ENCODE data around the gene KLK4.
"Not testable (repeated sequence)": the region's sequence is repeated elsewhere in the genome, so short reads cannot be mapped to it uniquely, and the experiment has no call there.

The KLK4 gene

GRCh38 chr19:50912727-50913716 lies 1.8 kb upstream of the KLK4 start:
- DNase-seq (ENCODE audit: low spot score): no peak

- DNase-seq (ENCODE audit: low spot score): no peak
Observed at GRCh38 chr19:50912102-50912599, 956 bp upstream of the KLK4 start.

DNA sequence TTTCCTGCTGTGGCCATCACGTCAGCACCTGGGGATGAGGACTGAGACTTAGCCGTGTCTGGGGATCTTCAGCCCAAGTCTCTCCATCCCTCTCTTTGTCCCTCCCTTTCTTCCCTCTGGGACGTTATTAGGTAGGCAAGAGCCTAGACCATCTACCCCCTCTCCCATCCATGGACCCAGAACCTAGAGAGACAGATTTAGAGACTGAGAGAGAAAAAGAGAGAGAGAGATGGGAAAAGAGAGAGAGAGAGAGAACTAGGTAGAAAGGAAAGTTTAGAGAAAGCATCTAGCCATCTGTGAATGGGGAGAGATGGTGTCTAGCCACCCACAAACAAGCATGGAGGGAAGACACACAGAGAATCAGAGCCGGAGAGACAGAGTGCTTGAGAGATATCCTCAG lies 473 bp downstream of the KLK4 start:
- no peak for DNase-seq (ENCODE audit: low spot score)

DNA sequence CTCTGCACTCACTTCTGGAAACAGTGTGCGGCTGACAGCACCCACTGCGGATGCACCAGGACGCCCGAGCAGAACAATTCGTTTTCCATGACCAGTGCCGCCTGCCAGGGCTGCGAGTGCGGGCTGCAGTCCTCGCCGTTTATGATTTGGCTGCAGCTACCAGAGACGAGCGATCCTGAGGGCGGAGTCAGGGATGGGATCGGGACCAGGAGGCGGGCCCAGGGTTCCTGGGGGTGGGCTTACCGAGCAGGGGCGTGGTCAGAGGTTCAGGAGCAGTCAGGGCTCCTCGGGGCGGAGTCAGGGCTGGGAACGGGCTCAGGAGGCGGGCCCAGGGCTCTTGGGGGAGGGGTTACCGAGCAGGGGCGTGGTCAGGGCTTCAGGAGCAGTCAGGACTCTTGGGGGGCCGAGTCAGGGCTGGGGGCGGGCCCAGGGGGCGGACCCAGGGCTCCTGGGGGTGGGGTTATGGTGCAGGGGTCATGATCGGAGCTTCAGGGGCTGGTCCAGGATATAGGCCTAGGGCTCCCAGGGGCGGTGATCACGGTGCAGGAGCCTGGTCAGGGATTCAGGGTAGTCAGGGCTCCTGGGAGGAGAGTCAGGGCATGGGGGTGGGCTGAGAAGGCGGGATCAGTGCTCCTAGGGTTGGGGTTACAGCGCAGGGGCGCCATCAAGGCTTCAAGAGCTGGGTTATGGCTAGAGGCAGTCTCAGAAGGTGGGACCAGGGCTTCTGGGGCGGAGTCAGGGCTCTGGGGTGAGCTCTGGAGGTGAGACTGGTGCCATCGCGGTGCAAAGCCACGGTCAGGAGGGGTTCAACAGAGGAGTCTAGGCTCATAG lies 1.7 kb downstream of the KLK4 start:
- no peak for DNase-seq (ENCODE audit: low spot score)

- DNase-seq (ENCODE audit: low spot score): no peak
Observed at GRCh38 chr19:50908336-50908735, 2.9 kb downstream of the KLK4 start.

- DNase-seq (ENCODE audit: low spot score): no peak
Observed at GRCh38 chr19:50906217-50906616, 5.0 kb downstream of the KLK4 start.

DNA sequence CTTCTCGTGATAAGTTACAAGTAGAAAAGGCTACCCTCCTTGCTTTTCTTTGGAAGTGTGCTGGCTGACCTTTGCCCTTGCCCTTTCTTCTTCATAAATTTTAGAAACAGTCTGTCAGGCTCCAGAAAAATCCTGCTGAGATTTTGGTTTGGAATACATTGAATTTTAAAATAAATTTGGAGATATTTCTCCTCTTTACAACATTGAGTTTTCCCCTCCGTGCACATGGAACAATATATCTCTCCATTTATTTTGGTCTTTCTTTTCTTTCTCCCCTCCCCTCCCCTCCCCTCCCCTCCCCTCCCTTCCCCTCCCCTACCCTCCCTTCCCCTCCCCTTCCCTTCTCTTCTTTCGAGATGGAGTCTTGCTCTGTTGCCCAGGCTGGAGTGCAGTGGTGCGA lies 8.6 kb downstream of the KLK4 start:
- DNase-seq (ENCODE audit: low spot score): no peak

DNA sequence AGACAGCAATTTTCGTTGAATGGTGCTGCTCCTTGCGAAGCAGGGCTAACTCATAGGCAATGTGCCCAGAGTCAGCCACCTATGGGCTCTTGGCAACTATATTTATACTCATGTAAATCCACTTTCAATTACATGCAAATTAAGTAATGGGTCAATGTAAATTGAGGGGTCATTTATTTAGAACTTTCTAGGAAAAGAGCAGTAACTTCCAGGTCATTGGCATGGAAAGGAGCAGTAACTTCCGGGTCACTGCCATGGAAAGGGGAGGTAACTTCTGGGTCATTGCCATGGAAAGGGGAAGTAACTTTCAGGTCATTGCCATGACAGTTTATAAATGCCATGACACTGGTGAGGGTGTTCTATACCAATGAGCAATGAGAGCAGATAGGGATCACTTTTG lies 11.6 kb downstream of the KLK4 start:
- no peak for DNase-seq (ENCODE audit: low spot score)

DNA sequence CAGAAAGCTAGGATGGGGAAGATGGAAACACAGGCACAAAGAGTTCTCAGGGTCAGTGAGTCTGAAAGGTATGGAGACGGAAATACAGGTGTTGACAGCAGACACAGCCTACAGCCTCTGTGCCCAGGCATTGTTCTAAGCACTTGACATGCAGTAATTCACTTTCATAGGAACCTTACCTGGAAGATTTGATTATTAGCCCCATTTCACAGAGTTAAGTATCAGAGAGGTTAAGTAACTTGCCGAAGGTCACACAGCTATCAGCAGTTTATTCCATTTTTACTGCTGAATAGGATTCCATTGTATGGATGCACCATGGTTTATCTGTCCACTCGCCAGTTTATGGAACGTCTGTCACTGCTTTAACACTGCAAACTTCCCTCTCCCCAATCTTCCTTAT lies 13.2 kb downstream of the KLK4 start:
- DNase-seq (ENCODE audit: low spot score): no peak

GRCh38 chr19:50897612-50898011 lies 13.6 kb downstream of the KLK4 start:
- DNase-seq (ENCODE audit: low spot score): no peak

DNA sequence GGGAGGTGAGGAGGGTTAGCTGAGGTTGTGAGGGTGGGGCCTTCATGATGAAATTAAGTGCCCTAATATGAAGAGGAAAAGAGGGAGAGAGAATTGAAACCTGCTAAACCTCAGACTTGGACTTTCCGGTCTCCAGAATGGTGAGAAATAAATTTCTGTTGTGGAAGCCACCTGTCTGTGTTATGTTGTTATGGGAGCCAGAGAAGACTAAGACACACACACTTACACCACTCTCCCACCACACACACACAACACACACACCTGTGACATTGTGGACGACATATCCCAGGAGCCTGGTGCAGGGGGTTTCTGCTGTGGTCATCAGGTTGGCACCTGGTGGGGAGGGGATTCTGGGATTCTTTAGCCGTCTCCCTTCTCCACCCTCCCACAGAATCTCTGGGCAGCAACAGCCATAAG lies 14.0 kb downstream of the KLK4 start:
- no peak for DNase-seq (ENCODE audit: low spot score)

- no peak for DNase-seq (ENCODE audit: low spot score)
Observed at GRCh38 chr19:50896591-50897190, 14.5 kb downstream of the KLK4 start.

- not testable (repeated sequence) for DNase-seq (ENCODE audit: low spot score)
Observed at GRCh38 chr19:50896089-50896590, 15.1 kb downstream of the KLK4 start.

DNA sequence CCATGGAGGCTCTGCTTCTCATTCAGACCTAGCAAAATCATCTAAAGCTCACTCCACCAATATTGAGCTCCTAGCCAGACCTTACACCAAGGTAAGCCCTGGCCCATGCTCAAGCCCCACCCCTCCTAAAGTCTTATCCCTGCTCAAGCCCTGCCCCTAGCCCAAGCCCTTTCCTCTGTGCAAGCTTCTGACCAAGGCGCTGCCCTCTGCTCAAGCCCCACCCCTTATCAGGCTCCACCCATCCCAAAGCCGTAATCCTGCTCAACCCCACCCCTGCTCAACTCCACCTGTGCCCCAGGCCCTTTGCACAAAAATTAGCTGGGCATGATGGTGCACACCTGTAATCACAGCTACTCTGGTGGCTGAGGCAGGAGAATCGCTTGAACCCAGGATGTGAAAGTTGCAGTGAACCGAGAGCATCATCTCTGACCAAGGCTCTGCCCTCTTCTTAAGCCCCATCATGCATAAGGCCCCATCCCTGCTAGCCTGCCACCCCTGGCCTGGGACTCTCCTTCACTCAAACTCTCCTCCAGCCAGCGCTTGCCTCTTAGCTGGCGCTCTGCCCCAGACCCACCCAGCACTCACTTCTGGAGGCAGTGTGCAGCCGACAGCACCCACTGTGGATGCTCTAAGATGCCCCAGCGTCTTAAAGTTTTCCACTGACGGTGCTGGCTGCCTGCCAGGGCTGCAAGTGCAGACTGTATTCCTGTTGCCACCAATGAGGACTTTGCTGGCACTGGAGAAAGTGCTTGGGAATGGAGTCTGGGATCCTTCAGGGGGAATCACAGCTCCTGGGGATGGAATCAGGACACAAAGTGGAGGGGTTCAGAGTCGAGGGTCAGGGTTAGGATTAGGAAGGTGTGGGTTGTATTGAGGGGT lies 16.5 kb downstream of the KLK4 start:
- no peak for DNase-seq (ENCODE audit: low spot score)

DNA sequence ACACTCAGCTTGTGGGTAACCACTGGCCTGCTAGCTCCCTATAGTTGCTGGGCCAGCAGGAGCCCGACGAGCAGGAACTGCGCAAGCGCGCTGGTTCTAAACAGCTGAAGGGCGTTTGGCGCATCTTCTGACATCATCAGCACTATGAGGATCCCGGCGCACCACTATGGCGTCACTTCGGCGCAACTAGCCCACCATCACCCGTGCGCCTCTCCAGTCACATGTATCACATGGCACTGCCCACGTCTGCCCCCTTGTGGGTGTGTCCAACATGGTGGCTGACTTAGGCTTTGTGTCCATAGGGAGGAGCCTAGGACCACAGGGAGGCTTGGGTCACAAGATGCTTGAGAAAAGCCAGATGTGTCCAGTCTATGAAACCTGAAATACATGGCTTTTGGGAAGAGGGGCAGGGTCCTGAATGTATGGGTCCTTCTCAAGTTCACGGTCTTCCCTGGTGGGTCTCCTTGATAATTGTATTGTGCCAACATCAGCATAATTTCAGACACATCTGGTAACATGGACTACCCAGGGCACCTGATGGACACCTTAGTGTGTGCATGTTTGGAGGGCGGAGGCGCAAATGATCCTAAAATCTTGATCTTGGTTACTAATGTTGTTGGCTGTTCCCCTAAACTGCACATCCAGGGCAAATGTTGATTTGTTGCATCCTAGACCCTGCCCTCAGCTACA lies 18.0 kb downstream of the KLK4 start:
- no peak for DNase-seq (ENCODE audit: low spot score)

DNA sequence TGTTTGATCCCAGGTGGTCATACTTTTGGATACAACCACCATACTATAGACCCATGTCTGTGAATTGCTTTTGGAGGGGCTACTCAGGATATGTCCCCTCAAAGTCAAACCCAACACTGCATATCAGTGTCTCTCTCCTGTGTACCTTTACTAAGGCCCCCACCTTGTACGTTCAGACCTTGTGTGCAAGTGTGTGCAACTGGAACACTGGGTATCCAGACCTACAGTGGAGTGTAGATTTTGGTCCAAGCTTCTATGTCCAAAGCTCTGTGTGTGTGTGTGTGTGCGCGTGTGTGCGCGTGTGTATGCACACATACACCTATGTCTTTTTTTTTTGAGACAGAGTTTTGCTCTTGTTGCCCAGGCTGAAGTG lies 20.0 kb downstream of the KLK4 start:
- DNase-seq (ENCODE audit: low spot score): no peak

DNA sequence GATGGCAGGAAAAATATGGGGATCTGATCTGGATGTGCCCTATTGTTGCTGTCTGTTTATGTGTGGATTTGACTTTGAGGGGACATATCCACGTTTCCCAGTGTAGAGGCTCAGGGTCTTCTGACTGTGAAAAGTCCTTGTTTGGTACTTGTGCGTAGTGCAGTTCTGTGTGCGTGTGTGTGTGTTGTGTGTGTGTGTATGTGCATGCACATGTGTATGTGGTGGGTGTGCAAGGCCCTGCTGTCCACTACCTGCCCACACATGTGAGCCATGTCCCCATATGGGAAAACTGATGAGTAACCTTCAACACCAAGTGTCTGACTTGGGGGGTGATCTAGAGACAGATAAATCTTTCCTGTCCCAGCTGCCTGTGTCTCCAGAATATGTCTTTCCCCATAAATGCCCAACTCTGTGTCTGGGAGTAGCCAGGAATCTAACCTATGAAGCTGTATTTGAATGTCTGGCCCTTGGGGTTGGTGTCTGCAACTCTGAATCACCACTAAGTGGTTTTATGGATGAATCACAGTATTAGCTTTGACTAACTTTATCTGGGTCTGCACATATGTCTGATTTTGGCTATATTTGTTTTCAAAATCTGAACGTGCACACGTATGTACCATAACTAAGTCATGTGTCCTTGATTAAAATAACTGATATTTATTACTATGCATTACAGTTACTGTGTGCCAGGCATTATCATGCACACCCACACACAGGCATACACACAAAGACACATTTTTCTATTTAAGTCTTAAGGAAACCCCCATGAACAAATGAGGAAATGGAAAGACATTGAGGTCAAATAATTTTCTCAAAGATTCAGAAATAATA lies 20.6 kb downstream of the KLK4 start:
- no peak for DNase-seq (ENCODE audit: low spot score)

DNA sequence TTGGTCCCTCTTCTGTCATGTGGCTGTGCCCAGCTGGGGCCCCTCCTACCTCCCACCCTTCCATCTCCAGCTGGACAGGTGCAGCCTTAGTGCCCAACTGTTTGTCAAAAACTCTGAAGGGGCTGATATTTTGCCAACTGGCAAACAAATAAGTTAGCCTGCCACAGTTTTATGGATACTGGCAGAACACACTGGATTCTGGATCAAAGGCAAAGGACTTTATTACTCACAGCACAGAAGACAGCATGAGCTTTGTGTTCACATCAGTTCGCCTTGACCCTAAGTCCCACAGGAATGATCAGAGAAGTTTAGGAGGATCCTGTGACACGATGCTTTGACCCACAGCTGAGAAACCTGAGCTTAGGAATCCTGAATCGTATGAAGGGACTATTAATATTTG lies 21.6 kb downstream of the KLK4 start:
- DNase-seq (ENCODE audit: low spot score): no peak

- no peak for DNase-seq (ENCODE audit: low spot score)
Observed at GRCh38 chr19:50882188-50882587, 29.0 kb downstream of the KLK4 start.

- DNase-seq (ENCODE audit: low spot score): no peak
Observed at GRCh38 chr19:50880241-50880640, 31.0 kb downstream of the KLK4 start.
